WERI-Rb-1 (cell line): ENCODE measurements around the gene CHST8.

Source experiments
- DNase-seq: peaks from one replicate; pipeline ENCODE4 v3.0.0-alpha.2; 2020
- H3K27ac ChIP-seq: fragments of 250-450 bp; sonication (Bioruptor Pico); 2 replicates; pipeline ENCODE4 v1.5.1; 2020; ENCODE audit warnings: mild to moderate bottlenecking, moderate library complexity
- H3K27me3 ChIP-seq: fragments of 250-450 bp; sonication (Bioruptor Pico); 2 replicates; pipeline ENCODE4 v1.5.1; 2021; ENCODE audit warnings: mild to moderate bottlenecking, low read depth, moderate library complexity; ENCODE audit not compliant: insufficient read depth, severe bottlenecking
- H3K36me3 ChIP-seq: fragments of 250-450 bp; sonication (Bioruptor Pico); 2 replicates; pipeline ENCODE4 v1.5.1; 2020; ENCODE audit warnings: mild to moderate bottlenecking, moderate library complexity
- H3K4me3 ChIP-seq: 2 replicates; pipeline ENCODE4 v1.5.1; 2011; ENCODE audit warnings: low read depth, mild to moderate bottlenecking, control low read depth, low read length
- H3K9me3 ChIP-seq: fragments of 250-450 bp; sonication (Bioruptor Pico); 2 replicates; pipeline ENCODE4 v1.5.1; 2021; ENCODE audit warnings: mild to moderate bottlenecking, moderate library complexity; ENCODE audit not compliant: severe bottlenecking
- CTCF ChIP-seq: IDR thresholded peaks from 2 replicates; pipeline ENCODE4 v1.5.1; 2011; ENCODE audit warnings: low read depth, mild to moderate bottlenecking, control low read depth, inconsistent platforms, low read length

Gene CHST8

GRCh38 chr19:33688171-33688992 lies 66.6 kb downstream of the CHST8 start:
- DNase-seq: peak; percentile 23
- TF ChIP-seq CTCF: no peak
- H3K36me3 ChIP-seq: peaks cover 3% of the 10 kb centered on the region
- H3K9me3 ChIP-seq: no peaks in the 10 kb centered on the region
- no peak overlapping the region for H3K4me3 ChIP-seq
- no peaks in the 10 kb centered on the region for H3K27me3 ChIP-seq
- peak overlapping the region; percentile 96 for H3K27ac ChIP-seq

- H3K36me3 ChIP-seq: peaks cover 3% of the 10 kb centered on the region
- no peak for DNase-seq
- no peaks in the 10 kb centered on the region for H3K9me3 ChIP-seq
- no peak for TF ChIP-seq CTCF
- H3K4me3 ChIP-seq: no peak overlapping the region
- H3K27me3 ChIP-seq: no peaks in the 10 kb centered on the region
- H3K27ac ChIP-seq: no peak overlapping the region
Observed at GRCh38 chr19:33689138-33689746, 67.5 kb downstream of the CHST8 start.

- no peaks in the 10 kb centered on the region for H3K9me3 ChIP-seq
Observed at GRCh38 chr19:33689868-33690267, 68.1 kb downstream of the CHST8 start.

GRCh38 chr19:33690378-33691029 lies 68.8 kb downstream of the CHST8 start:
- peaks cover 3% of the 10 kb centered on the region for H3K36me3 ChIP-seq
- H3K4me3 ChIP-seq: no peak overlapping the region
- no peaks in the 10 kb centered on the region for H3K9me3 ChIP-seq
- TF ChIP-seq CTCF: no peak
- H3K27ac ChIP-seq: no peak overlapping the region
- no peaks in the 10 kb centered on the region for H3K27me3 ChIP-seq
- no peak for DNase-seq

More at GRCh38 chr19:33689868-33690267, 68.1 kb downstream of the CHST8 start:
- Histone ChIP-seq H3K27me3 (no peaks in the 10 kb centered on the region), H3K4me3 (no peak overlapping the region), H3K27ac (no peak overlapping the region), H3K36me3 (peaks cover 3% of the 10 kb centered on the region)
- DNase-seq: no peak
- TF ChIP-seq CTCF: no peak

- TF ChIP-seq CTCF: no peak
- no peaks in the 10 kb centered on the region for H3K27me3 ChIP-seq
- peaks cover 3% of the 10 kb centered on the region for H3K36me3 ChIP-seq
- DNase-seq: no peak
- H3K9me3 ChIP-seq: no peaks in the 10 kb centered on the region
- no peak overlapping the region for H3K4me3 ChIP-seq
- no peak overlapping the region for H3K27ac ChIP-seq
Observed at GRCh38 chr19:33691030-33691427, 69.3 kb downstream of the CHST8 start.
